Stimulated activated CD4-positive, alpha-beta T cell treated with anti-CD3 and anti-CD28 coated beads, Interleukin-1b, Interleukin-23, amount 100 ng/mL, for 24 hours (primary cell): ENCODE data around the gene CRYBB3.
A peak's percentile ranks its signal among the peaks of the same experiment; 100 is the strongest.
"Not testable (repeated sequence)": the region's sequence is repeated elsewhere in the genome, so short reads cannot be mapped to it uniquely, and the experiment has no call there.

Source experiments
- DNase-seq, 4 experiments: peaks; one replicate each; pipeline ENCODE4 v3.0.0-alpha.2; 2020; ENCODE audit warnings: low read depth in 4 of 4, low spot score in 1 of 4

CRYBB3 gene

DNA sequence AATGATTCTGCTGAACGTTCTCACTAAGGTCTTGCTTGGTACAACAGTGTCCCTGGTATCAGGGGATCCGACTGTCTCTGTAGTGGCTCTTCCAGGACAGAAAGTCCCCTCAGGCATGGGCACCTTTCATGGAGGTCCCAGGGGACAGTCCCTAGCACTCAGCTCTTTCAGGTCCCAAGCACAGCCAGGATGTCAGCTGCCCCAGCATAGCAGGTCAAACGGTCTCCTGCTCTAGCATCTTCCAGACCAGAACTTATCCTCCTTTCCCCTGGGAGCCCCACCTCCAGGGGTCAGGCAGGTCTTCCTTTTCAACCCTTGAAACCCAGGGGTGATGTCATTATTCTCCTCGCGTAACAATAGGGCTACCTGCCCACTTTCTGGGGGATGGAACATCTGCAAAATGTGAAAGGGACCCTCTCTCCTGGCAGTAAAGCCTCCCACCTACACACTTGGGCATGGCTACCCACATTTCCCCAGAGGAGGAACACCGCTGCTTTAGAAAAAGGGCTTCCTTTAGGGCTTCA, 24.7 kb upstream of the CRYBB3 start:
- no peak for DNase-seq

DNA sequence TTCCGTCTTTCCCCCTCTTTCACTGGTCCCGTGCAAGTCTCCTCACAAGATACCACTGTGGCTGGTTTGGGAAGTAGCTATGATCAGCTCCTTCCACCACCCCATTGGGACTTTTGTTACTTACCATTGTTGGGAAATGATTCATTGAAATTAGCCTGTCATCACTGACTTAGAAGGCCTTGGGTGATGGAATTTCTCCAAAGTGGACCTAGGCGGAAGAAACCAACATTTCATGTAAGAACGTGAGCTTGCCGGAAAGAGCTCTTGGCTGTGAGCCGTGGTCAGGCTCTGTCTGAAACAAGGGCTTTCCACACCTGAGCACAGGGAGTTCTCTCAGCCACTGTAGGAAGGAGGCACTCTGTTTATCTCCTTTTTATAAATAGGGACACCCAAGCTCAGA, 23.5 kb upstream of the CRYBB3 start:
- DNase-seq: no peak

DNA sequence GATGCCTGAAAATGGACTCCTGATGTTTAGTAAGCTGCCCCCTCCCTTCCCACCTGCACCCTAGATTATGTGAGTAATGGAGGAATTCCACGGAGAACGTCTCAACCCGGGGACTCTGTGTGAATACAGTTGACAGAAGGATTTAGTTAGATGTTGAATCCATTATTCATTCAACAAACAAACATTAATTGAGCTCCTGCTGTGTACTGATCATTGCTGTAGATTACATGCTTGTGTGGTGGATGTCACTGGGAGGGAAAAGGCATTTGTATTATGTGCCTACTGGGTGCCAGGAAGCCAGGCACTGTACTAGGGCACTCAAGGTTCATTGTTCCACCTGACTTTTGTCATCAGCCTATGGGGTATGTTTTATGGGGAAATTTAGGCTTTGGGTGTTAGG, 22.9 kb upstream of the CRYBB3 start:
- DNase-seq: no peak

DNA sequence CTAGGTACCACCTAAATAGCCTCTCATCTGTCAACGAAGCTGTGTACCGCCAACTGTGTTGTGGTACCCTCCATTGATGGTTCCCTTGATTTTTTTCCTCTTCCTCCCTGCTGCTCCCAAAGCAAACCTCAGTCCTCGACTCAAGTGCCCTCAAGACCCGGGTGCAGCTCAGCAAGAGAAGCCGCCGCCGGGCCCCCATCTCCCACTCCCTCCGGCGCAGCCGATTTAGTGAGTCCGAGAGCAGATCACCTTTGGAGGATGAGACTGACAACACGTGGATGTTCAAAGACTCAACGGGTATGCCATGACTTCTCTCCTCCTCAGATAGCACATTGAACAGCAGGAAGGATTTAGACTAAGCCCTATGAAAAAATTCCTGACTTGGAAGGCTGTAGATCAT, 22.4 kb upstream of the CRYBB3 start:
- DNase-seq: no peak

DNA sequence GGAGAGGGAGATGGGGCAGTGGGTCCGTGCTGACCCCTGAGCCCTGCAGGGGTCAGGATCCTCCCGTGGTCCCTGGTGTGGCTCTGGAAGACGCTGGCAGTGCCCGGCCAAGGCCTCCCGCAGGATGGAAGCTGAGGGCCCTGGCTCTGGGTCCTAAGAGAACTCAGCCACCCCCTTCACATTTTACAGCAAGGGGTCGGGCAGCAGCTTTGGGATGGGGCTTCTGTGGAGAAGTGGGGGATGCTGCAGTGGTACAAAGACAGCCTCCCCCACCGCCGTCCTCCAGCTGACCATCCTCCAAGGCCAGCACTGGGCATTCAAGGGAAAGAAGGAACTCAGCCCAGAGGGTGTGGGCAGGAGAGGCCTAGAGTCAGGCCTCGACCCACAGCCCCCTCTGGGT, 21.8 kb upstream of the CRYBB3 start:
- no peak for DNase-seq

DNA sequence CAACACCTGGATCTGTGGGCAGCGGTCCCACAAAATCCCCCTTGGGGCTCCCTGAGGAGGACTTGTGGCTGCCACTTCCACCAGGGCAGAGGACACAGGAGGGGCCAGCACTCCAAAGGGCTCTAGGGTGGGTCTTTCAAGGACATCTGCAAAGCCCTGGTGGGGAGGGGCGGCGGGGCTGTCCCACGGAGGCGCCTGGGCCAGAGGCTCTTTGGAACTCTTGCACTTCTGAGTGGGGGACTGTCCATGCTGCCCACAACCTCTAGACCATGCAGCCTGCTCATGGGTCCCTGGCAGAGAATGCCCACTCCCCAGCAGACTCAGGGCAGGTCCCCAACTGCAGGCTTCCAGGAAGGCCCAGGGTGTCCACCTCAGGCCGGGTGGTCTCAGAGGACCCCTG, 21.3 kb upstream of the CRYBB3 start:
- DNase-seq: not testable (repeated sequence)

DNA sequence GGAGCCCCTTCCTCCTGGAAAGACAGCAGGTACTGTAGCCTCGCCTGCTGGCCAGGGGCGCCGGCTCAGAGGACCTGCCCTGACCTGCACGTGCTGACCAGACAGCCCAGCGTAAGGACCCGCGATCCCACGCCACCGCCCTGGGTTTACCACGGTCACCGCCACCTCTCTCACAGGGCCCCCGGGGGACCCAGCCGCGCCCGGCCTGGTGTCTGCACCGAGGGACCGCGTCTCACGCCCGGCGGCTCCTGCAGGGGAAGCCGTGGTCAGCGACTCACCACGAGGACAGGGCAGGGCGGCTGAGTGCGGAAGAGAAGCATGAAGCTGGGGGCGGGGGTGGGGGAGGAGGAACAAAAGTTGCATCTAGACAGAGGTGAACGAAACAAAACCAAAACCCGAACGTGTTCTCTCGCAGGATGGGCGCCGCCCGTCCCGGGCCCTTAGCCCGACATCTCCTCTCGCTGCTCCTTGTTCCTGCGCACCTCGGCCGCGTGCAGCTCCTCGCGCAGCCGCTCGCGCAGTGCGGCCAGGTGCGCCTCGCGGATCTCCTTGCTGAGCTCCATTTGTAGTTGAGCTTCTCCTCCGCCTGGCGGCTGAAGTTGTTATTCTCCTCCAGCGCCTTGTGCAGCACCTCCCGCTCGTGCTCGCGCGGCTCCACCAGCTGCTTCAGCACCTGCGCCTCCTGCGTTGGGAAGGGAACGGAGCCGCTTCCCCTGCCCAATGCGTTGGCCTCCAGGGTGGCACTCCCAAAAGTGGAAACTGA, 20.6 kb upstream of the CRYBB3 start:
- DNase-seq: not testable (repeated sequence)

DNA sequence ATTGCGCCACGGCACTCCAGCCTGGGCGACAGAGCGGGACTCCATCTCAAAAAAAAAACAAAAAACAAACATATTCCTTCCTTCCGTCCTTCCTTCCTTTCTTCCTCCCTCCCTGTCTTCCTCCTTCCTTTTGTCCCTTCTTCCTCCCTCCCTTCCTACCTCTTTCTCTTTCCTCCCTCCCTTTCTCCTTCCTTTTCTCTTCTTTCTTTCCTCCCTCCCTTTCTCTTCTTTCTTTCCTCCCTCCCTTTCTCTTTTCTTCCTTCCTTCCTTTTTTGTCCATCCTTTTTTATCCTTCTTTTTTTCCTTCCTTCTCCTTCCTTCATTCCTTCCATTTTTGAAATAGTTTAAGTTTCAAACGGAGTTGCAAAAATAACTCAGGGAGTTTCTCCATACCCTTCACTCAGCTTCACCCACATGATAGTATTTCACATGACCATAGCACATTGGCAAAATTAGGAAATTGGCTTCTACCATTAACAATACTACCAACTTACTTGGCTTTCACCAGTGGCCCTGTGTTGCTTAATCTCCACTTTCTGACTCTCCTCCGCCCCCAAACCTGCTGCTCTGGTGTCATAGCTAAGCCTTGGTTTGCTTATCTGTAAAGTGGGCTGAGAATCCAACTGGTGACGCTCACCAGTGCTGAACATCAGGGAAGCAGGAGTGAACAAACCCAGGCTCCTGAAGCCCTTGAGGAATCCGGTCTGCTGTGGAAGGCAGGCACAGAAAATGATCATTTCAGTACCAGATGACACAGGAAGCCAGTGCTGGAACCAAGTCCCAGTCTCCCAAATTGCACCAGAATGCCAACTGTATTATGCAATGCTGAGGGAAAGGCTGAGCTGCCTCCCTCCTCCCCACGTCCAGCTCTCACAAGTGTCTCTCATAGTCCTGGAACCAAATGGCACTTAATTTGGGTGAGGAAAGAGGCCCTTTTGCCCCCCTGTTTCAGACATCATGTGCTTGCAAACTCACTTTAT, 17.2 kb upstream of the CRYBB3 start:
- no peak for DNase-seq

DNA sequence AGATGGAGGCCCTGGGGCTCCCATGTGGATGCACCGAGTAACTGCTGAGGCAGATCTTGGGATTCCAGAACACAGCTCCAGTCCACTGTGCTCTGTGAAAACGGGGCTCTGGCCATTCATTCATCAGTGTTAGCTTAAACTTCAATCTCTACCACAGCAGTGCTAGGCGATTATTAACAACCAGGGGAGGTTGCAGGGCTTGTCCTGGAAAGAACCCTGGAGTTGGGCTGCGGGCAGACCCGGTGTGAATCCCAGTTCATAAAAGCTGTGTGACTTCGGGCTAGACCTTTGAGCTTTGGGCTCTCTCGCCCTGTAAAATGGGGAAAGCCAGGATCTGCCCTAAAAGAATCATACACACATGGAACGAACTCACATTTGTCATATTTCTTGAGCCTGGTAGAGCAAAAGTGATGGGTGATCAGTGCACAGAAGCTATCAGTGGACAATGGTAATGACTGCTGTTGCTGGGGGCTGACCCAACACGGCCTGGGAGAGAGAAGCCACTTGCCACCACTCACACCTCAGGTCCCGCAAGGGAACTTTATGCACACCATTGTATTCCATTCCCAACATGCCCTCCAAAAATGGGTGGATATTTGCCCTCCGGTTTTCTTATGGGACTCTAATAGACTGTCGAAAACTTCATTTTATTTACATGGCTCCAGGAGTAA, 15.6 kb upstream of the CRYBB3 start:
- no peak for DNase-seq

DNA sequence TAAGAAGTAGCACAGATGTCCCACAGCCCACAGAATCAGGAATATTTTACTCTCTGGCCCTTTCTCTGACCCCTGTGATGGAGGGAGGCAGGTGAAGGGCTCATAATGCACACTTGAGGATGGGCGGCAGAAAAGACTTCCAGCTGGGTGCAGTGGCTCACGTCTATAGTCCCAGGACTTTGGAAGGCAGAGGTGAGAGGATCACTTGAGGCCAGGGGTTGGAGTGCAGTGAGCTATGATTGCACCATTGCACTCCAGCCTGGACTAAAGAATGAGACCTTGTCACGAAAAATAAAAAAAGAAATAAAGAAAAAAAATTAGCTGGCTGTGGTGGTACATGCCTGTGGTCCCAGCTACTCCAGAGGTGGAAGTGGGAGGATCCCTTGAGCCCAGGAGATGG, 13.5 kb upstream of the CRYBB3 start:
- no peak for DNase-seq

DNA sequence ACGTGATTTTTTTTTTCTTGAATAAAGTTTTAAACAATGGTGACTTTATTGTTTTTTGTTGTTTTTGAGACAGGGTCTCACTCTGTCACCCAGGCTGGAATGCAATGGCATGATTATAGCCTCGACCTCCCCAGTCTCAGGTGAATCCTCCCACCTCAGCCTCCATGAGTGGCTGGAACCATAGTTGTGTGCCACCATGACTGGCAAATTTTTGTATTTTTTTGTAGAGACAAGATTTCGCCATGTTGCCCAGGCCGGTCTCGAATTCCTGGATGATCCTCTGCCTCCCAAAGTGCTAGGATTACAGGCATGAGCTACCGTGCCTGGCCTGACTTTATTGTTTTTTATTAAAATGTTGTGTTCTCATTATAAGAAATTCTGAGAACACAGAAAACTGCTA, 12.2 kb upstream of the CRYBB3 start:
- no peak for DNase-seq

DNA sequence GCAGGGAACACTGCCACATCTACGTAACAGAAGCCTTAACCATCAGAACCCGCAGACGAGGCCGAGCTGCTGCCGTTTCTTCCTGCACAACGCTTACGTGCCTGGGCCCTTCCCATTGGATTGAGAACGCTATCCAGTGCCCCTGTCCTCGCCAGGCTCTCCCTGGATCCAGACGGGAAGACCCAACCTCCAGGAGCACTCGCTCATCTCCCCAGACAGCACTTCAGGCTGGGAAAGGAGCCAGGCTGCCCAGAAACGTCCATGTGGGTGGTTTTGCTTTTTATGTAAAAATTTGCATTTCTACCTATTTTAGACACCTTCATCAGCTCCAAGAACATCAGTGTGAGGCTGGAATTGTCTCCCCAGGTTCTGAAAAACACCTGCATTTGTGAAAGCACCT, 7.3 kb upstream of the CRYBB3 start:
- DNase-seq: no peak

DNA sequence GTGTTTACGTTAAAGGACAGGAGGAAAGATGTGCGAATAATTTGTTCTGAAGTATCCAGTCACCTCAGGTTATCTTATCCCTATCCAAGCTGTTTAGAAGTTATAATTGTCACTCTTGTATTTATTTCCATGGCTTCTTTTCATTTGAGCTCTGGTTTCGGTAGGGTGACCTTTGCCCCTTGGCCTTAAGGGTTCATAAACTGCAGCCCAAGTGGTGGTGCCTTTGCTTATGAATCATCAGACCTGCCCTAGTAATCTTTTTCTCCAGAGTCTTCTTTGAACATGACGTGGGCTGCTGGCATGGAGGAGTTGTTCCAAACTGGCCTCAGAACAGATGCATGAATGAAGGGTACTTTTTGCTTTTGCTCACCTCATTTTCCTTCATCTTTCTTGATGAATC, 6.5 kb upstream of the CRYBB3 start:
- DNase-seq: no peak

DNA sequence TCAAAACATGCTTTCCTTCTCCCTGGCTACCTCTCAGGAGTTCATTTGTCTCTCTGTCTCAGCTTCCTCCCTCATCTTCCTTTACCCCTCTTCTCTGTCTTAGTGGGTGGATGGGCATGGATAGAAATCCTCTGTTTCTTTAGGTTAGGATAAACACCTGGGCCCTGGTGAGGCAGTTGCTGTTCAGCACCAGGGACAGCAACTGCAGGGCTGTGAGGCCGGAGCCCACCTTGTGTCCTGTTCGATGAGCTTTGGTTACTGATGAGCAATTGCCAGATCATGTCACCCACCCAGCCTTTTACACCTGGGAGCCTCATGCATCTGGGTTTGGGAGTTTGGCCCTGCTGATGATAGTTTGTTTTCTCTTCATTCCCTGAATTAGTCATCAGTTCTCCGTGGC, 6.1 kb upstream of the CRYBB3 start:
- no peak for DNase-seq

DNA sequence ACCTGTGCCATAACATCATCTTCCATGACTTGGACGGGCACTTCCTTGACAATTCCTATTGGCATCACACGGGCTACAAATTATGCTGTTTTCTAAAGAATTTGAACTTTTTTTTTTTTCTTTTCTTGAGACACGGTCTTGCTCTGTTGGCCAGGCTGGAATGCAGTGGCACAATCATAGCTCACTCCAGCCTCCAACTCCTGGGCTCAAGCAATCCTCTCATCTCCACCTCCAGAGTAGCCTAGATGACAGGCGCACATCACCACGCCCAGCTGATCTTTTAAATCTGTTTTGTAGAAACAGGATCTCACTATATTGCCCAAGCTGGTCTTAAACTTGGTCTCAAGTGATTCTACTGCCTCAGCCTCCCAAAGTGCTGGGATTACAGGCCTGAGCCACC, 3.3 kb upstream of the CRYBB3 start:
- no peak for DNase-seq

DNA sequence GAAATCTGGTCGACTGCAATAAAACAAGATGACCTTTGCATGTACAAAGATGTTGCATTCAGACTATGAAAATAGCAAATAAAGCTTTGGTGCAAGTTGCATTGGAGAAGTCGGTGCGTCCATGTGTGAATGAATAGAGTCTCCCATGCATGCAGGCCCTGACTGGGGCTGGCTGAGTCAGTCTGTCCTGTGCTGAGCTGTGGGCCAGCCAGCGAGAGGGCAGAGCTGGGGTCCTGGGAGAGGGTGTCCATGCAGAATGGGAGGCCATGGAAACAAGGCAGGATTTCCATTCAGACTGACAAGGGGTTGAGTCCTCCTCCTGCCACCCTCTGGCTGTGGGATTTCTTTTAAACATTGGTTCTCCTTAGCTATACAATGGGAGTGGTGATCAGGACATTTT, 2.3 kb upstream of the CRYBB3 start:
- DNase-seq: no peak

DNA sequence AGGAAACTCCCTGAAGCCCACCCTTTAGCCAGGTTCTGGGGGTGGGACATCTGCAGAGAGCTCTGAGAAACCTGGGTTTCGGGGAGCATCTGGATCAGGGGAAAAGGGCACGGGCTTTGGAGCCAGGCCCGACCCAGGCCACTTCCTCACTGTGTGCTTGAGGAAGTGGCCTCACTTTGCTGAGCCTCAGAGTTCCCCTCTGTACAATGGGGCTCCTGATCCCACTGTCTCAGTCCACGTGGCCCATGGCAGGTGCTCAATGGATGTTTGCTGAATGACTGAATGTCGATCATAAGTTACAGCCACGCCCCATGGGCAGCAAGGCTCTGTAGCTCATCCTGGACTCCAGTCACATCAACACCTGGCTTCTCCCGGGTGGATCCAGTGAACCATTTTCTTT, 1.3 kb downstream of the CRYBB3 start:
- no peak for DNase-seq

DNA sequence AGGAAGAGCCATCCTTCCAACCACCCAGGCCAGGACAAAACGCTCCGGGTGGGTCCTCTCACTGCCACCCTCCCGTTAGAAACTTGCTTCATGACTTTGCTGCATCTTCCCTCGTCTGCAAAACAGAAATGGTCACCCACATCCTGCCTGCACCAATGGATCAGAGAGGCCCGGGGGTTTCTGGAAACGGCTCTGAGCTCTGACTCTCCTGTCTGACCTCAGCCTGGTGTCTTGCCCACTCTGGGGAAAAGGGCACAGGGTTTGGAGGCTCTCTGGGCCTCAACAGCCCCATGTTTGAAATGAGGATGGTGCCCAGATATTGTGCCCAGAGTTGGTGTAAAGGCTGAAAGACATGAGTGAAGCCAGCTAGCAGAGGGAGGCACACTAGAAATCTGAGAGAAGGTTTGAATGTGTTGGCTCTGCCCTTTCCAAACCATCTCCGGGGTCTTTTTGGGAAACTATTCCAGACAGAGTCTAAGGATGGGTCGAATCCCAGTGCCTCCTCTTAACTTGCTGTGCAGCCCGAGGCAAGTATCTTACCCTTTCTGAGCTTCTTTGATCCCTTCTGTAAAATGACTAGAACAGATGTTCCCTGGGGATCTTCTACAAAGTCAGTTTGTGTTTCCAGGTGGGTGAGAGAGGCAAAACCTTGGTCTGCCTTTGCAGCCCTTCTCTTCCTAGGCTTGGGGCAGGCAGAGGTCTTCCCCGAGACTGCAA, 2.1 kb downstream of the CRYBB3 start:
- DNase-seq: no peak

DNA sequence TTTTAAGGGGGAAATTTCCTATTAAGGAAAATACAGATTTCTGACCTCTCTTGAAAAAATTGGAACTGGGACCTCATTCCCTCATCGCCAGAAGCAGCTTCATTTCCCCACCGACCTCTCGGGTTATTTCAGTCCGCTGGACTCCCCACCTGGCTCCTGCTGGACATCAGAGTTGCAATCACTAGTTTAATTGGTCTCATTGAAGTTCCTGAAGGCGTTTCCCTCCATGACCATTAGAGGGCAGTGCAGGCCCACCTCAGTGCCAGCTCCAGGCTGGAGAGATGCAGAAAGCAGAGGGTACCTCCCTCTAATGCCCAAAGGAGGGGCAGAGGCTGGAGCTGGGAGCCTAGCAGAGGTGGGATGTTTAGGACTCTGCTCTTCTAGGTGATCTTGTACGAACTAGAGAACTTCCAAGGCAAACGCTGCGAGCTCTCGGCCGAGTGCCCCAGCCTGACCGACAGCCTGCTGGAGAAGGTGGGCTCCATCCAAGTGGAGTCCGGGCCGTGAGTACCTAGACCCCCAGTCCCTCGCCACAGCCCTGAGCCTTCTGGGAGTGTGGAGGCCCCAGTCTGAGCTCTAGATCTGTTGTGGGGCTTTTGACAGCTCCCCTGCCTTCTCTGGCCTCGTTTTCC, 2.7 kb downstream of the CRYBB3 start:
- DNase-seq: peak; percentile 18 to 40 (median 24)

DNA sequence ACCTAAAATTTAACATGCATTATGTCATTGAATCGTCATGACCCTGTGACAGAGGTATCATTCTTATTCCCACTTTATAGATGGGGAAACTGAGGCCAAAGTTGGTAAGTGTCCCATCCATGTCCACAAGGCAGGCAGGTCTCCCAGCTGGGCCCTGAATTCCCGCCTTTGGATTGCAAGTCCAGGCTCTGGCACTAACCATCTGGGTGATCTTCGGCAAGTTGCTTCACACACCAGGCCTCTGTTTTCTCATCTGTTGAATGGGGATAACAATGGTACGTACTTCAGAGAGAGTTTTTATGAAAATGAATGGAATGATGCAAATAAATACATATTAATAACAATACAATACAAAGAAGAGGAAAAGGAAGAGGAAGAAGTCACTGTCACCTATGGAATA, 3.4 kb downstream of the CRYBB3 start:
- DNase-seq: no peak
